WTC11 (cell line): Measurements from ENCODE around the gene CELF1. TPM values are rescaled to one million over a fixed set of nuclear protein-coding genes. Genes with fewer than 3 reads are reported as not detected.

Experiments used
- ATAC-seq: fragments of 200-7000 bp; cut with Tn5 transposase; 2 replicates; pipeline ENCODE4 v1.10.0; 2021; ENCODE audit warnings: mild to moderate bottlenecking, moderate library complexity
- CTCF ChIA-PET: fragments of 300-600 bp; sonication (Branson Sonifier 250); formaldehyde crosslinking; loops from one replicate; lab custom pipeline; 2021; ENCODE audit warnings: antibody characterized with exemption; lab: Charles Lee
- POLR2A ChIA-PET: fragments of 350-600 bp; sonication (Branson Sonifier 250); formaldehyde crosslinking; loops from one replicate; lab custom pipeline; 2021; ENCODE audit warnings: antibody characterized with exemption; lab: Charles Lee
- DNase-seq: peaks from one replicate; pipeline ENCODE4 v3.0.0; 2021; ENCODE audit warnings: low spot score
- H3K27ac Mint-ChIP-seq: 2 replicates; pipeline ENCODE4 v1.8.0; 2021; ENCODE audit warnings: mixed read lengths
- H3K27me3 Mint-ChIP-seq: 2 replicates; pipeline ENCODE4 v1.8.0; 2021; ENCODE audit warnings: low read depth, mild to moderate bottlenecking, moderate library complexity, mixed read lengths
- H3K36me3 Mint-ChIP-seq: 2 replicates; pipeline ENCODE4 v1.8.0; 2021; ENCODE audit warnings: mixed read lengths
- H3K4me1 Mint-ChIP-seq: 2 replicates; pipeline ENCODE4 v1.8.0; 2022; ENCODE audit warnings: mixed read lengths
- H3K4me3 Mint-ChIP-seq: 2 replicates; pipeline ENCODE4 v1.8.0; 2021; ENCODE audit warnings: mild to moderate bottlenecking, moderate library complexity, mixed read lengths
- H3K9me3 Mint-ChIP-seq: 2 replicates; pipeline ENCODE4 v1.8.0; 2021; ENCODE audit warnings: mixed read lengths
- AR ChIP-seq: fragments of 250-450 bp; sonication (Bioruptor Pico); IDR thresholded peaks from 2 replicates; pipeline ENCODE4 v1.9.0; 2021; ENCODE audit warnings: mild to moderate bottlenecking
- ETV6 ChIP-seq: sonication (generic); formaldehyde crosslinking; IDR thresholded peaks from 2 replicates; pipeline ENCODE4 v1.8.1; 2022; ENCODE audit warnings: mild to moderate bottlenecking, missing genetic modification reagents
- FOXJ3 ChIP-seq: sonication (generic); formaldehyde crosslinking; IDR thresholded peaks from 2 replicates; pipeline ENCODE4 v1.9.0; 2021; ENCODE audit warnings: missing genetic modification reagents, mild to moderate bottlenecking, borderline replicate concordance
- FOXK1 ChIP-seq: sonication (generic); formaldehyde crosslinking; IDR thresholded peaks from 2 replicates; pipeline ENCODE4 v1.8.0; 2022; ENCODE audit warnings: mild to moderate bottlenecking, moderate library complexity, missing genetic modification reagents
- JUN ChIP-seq: sonication (generic); formaldehyde crosslinking; IDR thresholded peaks from 2 replicates; pipeline ENCODE4 v1.8.0; 2023; ENCODE audit warnings: mild to moderate bottlenecking, missing genetic modification reagents
- KAT7 ChIP-seq: sonication (generic); formaldehyde crosslinking; IDR thresholded peaks from 2 replicates; pipeline ENCODE4 v1.8.1; 2023; ENCODE audit warnings: missing genetic modification reagents, mild to moderate bottlenecking, borderline replicate concordance
- MXD4 ChIP-seq: fragments of 250-450 bp; sonication (Bioruptor Pico); IDR thresholded peaks from 2 replicates; pipeline ENCODE4 v1.8.0; 2021; ENCODE audit warnings: mild to moderate bottlenecking, moderate library complexity, borderline replicate concordance
- MYBL2 ChIP-seq: sonication (generic); formaldehyde crosslinking; IDR thresholded peaks from 2 replicates; pipeline ENCODE4 v1.8.1; 2023; ENCODE audit warnings: mild to moderate bottlenecking, moderate library complexity, missing genetic modification reagents
- NFE2L1 ChIP-seq: sonication (generic); formaldehyde crosslinking; IDR thresholded peaks from 2 replicates; pipeline ENCODE4 v1.8.1; 2023; ENCODE audit warnings: missing genetic modification reagents
- PRDM15 ChIP-seq: sonication (generic); formaldehyde crosslinking; IDR thresholded peaks from 2 replicates; pipeline ENCODE4 v1.8.0; 2022; ENCODE audit warnings: missing genetic modification reagents
- SOX15 ChIP-seq: fragments of 250-450 bp; sonication (Bioruptor Pico); IDR thresholded peaks from 2 replicates; pipeline ENCODE4 v1.9.0; 2021; ENCODE audit warnings: mild to moderate bottlenecking
- TCF7 ChIP-seq: sonication (generic); formaldehyde crosslinking; IDR thresholded peaks from 2 replicates; pipeline ENCODE4 v1.8.0; 2022; ENCODE audit warnings: mild to moderate bottlenecking, low read depth, missing genetic modification reagents, moderate library complexity
- TP53 ChIP-seq: sonication (generic); formaldehyde crosslinking; IDR thresholded peaks from 2 replicates; pipeline ENCODE4 v1.8.1; 2023; ENCODE audit warnings: mild to moderate bottlenecking, missing genetic modification reagents
- ZNF121 ChIP-seq: sonication (generic); formaldehyde crosslinking; IDR thresholded peaks from 2 replicates; pipeline ENCODE4 v1.8.0; 2023; ENCODE audit warnings: missing genetic modification reagents
- ZNF317 ChIP-seq: sonication (generic); formaldehyde crosslinking; IDR thresholded peaks from 2 replicates; pipeline ENCODE4 v1.8.1; 2023; ENCODE audit warnings: low read depth, mild to moderate bottlenecking, moderate library complexity, missing genetic modification reagents, borderline replicate concordance
- ZNF416 ChIP-seq: fragments of 250-450 bp; sonication (Bioruptor Pico); IDR thresholded peaks from 2 replicates; pipeline ENCODE4 v1.9.0; 2021; ENCODE audit warnings: mild to moderate bottlenecking, inconsistent platforms
- ZNF671 ChIP-seq: fragments of 250-450 bp; sonication (Bioruptor Pico); IDR thresholded peaks from 2 replicates; pipeline ENCODE4 v1.8.0; 2021; ENCODE audit warnings: mild to moderate bottlenecking
- total RNA-seq: library from RNA; stranded (reverse); gene quantifications from 3 replicates; pipeline ENCODE4 v1.2.3, GENCODE V29; 2021
- TF ChIP-seq, protein P1 (sequence below): fragments of 250-450 bp; sonication (Bioruptor Pico); IDR thresholded peaks from 2 replicates; pipeline ENCODE4 v1.9.0; 2021; ENCODE audit warnings: mild to moderate bottlenecking
- TF ChIP-seq, protein P2 (sequence below): sonication (generic); formaldehyde crosslinking; IDR thresholded peaks from 2 replicates; pipeline ENCODE4 v1.8.1; 2023; ENCODE audit warnings: mild to moderate bottlenecking, missing genetic modification reagents

The CELF1 gene
- total RNA-seq, 1 experiment from 2014 or later = 177 TPM

DNA sequence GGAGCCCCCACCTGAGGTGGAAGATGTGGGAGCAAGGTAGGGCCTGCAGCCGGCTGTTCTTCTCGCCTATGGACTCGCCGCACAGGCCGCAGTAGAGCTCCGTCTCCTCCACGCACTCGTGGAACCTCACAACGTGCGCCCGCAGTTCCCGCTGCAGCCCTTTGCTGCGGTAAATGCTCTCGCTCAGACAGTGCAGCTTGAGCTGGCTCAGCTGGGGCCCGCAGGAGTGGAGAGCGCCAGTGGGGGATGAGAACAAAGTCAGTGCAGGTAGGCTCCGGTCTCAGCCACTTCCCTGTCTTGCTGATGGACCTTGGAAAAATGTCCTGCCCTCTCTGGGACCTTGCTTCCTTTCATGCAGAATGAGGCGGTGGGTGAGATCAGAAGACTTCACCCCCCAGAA, 114.2 kb downstream of the CELF1 start:
- no peaks in the 10 kb centered on the region for H3K36me3 Mint-ChIP-seq
- no peaks in the 10 kb centered on the region for H3K27me3 Mint-ChIP-seq
- no peaks in the 10 kb centered on the region for H3K4me1 Mint-ChIP-seq
- TF ChIP-seq ZNF121 (CRISPR knock-in tag) (no peak), AR (CRISPR knock-in tag) (no peak), NFE2L1 (CRISPR knock-in tag) (no peak), ZNF317 (no peak), KAT7 (CRISPR knock-in tag) (no peak), MXD4 (CRISPR knock-in tag) (no peak), FOXK1 (no peak), ZNF671 (CRISPR knock-in tag) (no peak), PRDM15 (CRISPR knock-in tag) (no peak), MYBL2 (CRISPR knock-in tag) (no peak), ZNF416 (no peak), TCF7 (CRISPR knock-in tag) (no peak), ETV6 (no peak), TP53 (CRISPR knock-in tag) (no peak), JUN (CRISPR knock-in tag) (no peak), SOX15 (CRISPR knock-in tag) (no peak), FOXJ3 (CRISPR knock-in tag) (no peak)
- TF ChIP-seq, protein P1, sequence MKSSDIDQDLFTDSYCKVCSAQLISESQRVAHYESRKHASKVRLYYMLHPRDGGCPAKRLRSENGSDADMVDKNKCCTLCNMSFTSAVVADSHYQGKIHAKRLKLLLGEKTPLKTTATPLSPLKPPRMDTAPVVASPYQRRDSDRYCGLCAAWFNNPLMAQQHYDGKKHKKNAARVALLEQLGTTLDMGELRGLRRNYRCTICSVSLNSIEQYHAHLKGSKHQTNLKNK (CRISPR knock-in tag) = no peak
- TF ChIP-seq, protein P2, sequence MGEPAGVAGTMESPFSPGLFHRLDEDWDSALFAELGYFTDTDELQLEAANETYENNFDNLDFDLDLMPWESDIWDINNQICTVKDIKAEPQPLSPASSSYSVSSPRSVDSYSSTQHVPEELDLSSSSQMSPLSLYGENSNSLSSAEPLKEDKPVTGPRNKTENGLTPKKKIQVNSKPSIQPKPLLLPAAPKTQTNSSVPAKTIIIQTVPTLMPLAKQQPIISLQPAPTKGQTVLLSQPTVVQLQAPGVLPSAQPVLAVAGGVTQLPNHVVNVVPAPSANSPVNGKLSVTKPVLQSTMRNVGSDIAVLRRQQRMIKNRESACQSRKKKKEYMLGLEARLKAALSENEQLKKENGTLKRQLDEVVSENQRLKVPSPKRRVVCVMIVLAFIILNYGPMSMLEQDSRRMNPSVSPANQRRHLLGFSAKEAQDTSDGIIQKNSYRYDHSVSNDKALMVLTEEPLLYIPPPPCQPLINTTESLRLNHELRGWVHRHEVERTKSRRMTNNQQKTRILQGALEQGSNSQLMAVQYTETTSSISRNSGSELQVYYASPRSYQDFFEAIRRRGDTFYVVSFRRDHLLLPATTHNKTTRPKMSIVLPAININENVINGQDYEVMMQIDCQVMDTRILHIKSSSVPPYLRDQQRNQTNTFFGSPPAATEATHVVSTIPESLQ (CRISPR knock-in tag) = no peak
- H3K27ac Mint-ChIP-seq = no peak overlapping the region
- ATAC-seq = peak; percentile 38
- H3K4me3 Mint-ChIP-seq = no peak overlapping the region
- DNase-seq = peak; percentile 27
- no peaks in the 10 kb centered on the region for H3K9me3 Mint-ChIP-seq
- ChIA-PET CTCF (interaction anchor here (1.0 kb wide), 1 partner anchor 26 kb away, joined by 3 read pairs; no protein-coding TSS in a partner anchor), POLR2A (no interaction called here)
